ENCODE measurements around the gene CMTM4. TPM values are rescaled to one million over a fixed set of nuclear protein-coding genes. Genes with fewer than 3 reads are reported as not detected.

The CMTM4 gene
- total and polyA plus RNA-seq, 2 of the 8 experiments (the other 6 are each of a cell fraction or from before 2014, with no cell fraction given): 35.3 to 51.7 TPM

DNA sequence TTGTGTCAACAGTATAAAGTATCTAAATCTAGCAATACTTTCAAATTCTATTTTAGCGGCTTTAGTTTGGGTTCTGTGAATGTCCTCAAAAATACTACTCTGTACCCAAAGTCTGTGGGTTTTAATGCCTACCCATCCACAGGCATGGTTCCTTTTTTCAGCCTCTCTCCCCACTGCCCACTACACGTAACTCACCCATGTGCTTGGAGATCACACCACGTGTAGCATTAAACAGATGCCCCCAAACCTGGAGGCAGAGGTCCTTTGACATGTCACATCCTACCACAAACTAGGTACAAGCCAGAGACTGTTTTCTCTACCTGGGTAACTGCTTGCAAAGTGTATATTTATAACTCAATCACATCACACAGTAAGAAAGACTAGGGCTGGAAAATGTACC is 49.5 kb upstream of the CMTM4 start (continued):
- TF ChIP-seq HDAC2 (IDR thresholded peaks at IDR 0.05; ENCODE audit: borderline replicate concordance in 1 of 2, low read depth in 2 of 2, low read length in 2 of 2) (no peak), SAP30 (IDR thresholded peaks at IDR 0.05; ENCODE audit: insufficient read depth, insufficient replicate concordance, low read length) (no peak), MAFK (IDR thresholded peaks at IDR 0.05; ENCODE audit: low read depth, low read length) (no peak)

All from H1 (cell line).